ENCODE measurements around the gene RAB11FIP4.
A peak's percentile ranks its signal among the peaks of the same experiment; 100 is the strongest.

RAB11FIP4 gene

GRCh38 chr17:31487648-31488263, 96.3 kb downstream of the RAB11FIP4 start (continued):
- no peak for TF ChIP-seq ZNF311 (tag by site-specific recombination; IDR thresholded peaks at IDR 0.05; ENCODE audit: borderline replicate concordance)
- TF ChIP-seq ZNF223 (tag by site-specific recombination; IDR thresholded peaks at IDR 0.05): no peak
- TF ChIP-seq ZBTB1 (tag by site-specific recombination; IDR thresholded peaks at IDR 0.05): no peak
- no peak for TF ChIP-seq ZNF548 (tag by site-specific recombination; IDR thresholded peaks at IDR 0.05)
- no peak for TF ChIP-seq ZNF24 (tag by site-specific recombination; IDR thresholded peaks at IDR 0.05)
- TF ChIP-seq ZNF350 (tag by site-specific recombination; IDR thresholded peaks at IDR 0.05): no peak
- no peak for TF ChIP-seq PRDM2 (tag by site-specific recombination; IDR thresholded peaks at IDR 0.05; ENCODE audit: borderline replicate concordance)
- no peak for TF ChIP-seq ZNF704 (tag by site-specific recombination; IDR thresholded peaks at IDR 0.05)
- TF ChIP-seq KLF9 (tag by site-specific recombination; IDR thresholded peaks at IDR 0.05; ENCODE audit: low read depth): peak; percentile 53
- TF ChIP-seq ZNF202 (tag by site-specific recombination; IDR thresholded peaks at IDR 0.05; ENCODE audit: borderline replicate concordance): no peak
- TF ChIP-seq ZNF133 (tag by site-specific recombination; IDR thresholded peaks at IDR 0.05): no peak
- no peak for TF ChIP-seq ZNF596 (tag by site-specific recombination; IDR thresholded peaks at IDR 0.05)
- no peak for TF ChIP-seq ZNF394 (tag by site-specific recombination; IDR thresholded peaks at IDR 0.05; ENCODE audit: borderline replicate concordance)
- TF ChIP-seq ZSCAN5A (tag by site-specific recombination; IDR thresholded peaks at IDR 0.05): no peak
- no peak for TF ChIP-seq ZNF830 (tag by site-specific recombination; IDR thresholded peaks at IDR 0.05; ENCODE audit: low read depth)
- TF ChIP-seq ZNF157 (tag by site-specific recombination; IDR thresholded peaks at IDR 0.05): no peak
- no peak for TF ChIP-seq TRIM28 (IDR thresholded peaks at IDR 0.05; ENCODE audit: borderline replicate concordance, low read length)
- TF ChIP-seq TCF7L2 (IDR thresholded peaks at IDR 0.05; ENCODE audit: borderline replicate concordance, low read depth, low read length): no peak
- no peak for TF ChIP-seq ZNF214 (tag by site-specific recombination; IDR thresholded peaks at IDR 0.05; ENCODE audit: borderline replicate concordance)
- TF ChIP-seq ZNF530 (tag by site-specific recombination; IDR thresholded peaks at IDR 0.05; ENCODE audit: low read depth): no peak
- TF ChIP-seq ZNF624 (tag by site-specific recombination; IDR thresholded peaks at IDR 0.05): no peak
- TF ChIP-seq ZSCAN30 (tag by site-specific recombination; IDR thresholded peaks at IDR 0.05): no peak
- peak; percentile 66 for TF ChIP-seq SP7 (tag by site-specific recombination; IDR thresholded peaks at IDR 0.05)
- peak; percentile 75 for TF ChIP-seq ZEB2 (tag by site-specific recombination; IDR thresholded peaks at IDR 0.05)
- TF ChIP-seq ZNF48 (tag by site-specific recombination; IDR thresholded peaks at IDR 0.05): no peak
- TF ChIP-seq ZBTB6 (tag by site-specific recombination; IDR thresholded peaks at IDR 0.05): 0 out of 2 replicates have a peak, but pooled peaks have one; percentile 48
- no peak for TF ChIP-seq ZNF692 (tag by site-specific recombination; IDR thresholded peaks at IDR 0.05)
- no peak for TF ChIP-seq ZNF791 (tag by site-specific recombination; IDR thresholded peaks at IDR 0.05)
- no peak for TF ChIP-seq ZNF521 (tag by site-specific recombination; IDR thresholded peaks at IDR 0.05)
- no peak for TF ChIP-seq SETDB1 (IDR thresholded peaks at IDR 0.05; ENCODE audit: insufficient read length, low read length)
- peak; percentile 96 for TF ChIP-seq ZNF600 (tag by site-specific recombination; IDR thresholded peaks at IDR 0.05)

Data from HEK293 (cell line).